ENCODE data around the gene ARRDC1.
"Not testable (repeated sequence)": the region's sequence is repeated elsewhere in the genome, so short reads cannot be mapped to it uniquely, and the experiment has no call there.

ARRDC1 gene

GRCh38 chr9:137586854-137587253 lies 18.6 kb upstream of the ARRDC1 start:
- DNase-seq = no peak

GRCh38 chr9:137588311-137588710 lies 17.2 kb upstream of the ARRDC1 start:
- DNase-seq = no peak

GRCh38 chr9:137588891-137589290 lies 16.6 kb upstream of the ARRDC1 start:
- DNase-seq = no peak

GRCh38 chr9:137589441-137590122 lies 15.9 kb upstream of the ARRDC1 start:
- peak in 1 of 5 experiments; percentile 49 for DNase-seq

GRCh38 chr9:137590123-137590468 lies 15.4 kb upstream of the ARRDC1 start:
- no peak for DNase-seq

GRCh38 chr9:137590469-137591383 lies 14.8 kb upstream of the ARRDC1 start, which contains the start of gene ZMYND19:
Gene ZMYND19, minus strand, starts transcription at chr9:137590512. Its CDS starts 249 bp downstream, at chr9:137590263.
- DNase-seq = peak; percentile 81 to 93 (median 85)

GRCh38 chr9:137592767-137593166 lies 12.7 kb upstream of the ARRDC1 start:
- DNase-seq = no peak

- DNase-seq = no peak
These were observed 12.3 kb upstream of the ARRDC1 start for GRCh38 chr9:137593176-137593575.

- DNase-seq = not testable (repeated sequence)
These were observed 8.9 kb upstream of the ARRDC1 start for GRCh38 chr9:137596577-137596976.

GRCh38 chr9:137598943-137599342 lies 6.5 kb upstream of the ARRDC1 start:
- no peak for DNase-seq

- no peak for DNase-seq
These were observed 2.8 kb upstream of the ARRDC1 start for GRCh38 chr9:137602661-137603060.

- no peak for DNase-seq
These were observed 1.6 kb upstream of the ARRDC1 start for GRCh38 chr9:137603879-137604278.

- no peak for DNase-seq
These were observed 970 bp upstream of the ARRDC1 start for GRCh38 chr9:137604345-137605086.

- peak in 1 of 5 experiments; percentile 38 for DNase-seq
These were observed 627 bp downstream of the ARRDC1 start for GRCh38 chr9:137606005-137606621.

GRCh38 chr9:137606734-137607138 lies 1.2 kb downstream of the ARRDC1 start:
- no peak for DNase-seq

- DNase-seq = no peak
These were observed 1.8 kb downstream of the ARRDC1 start for GRCh38 chr9:137607141-137607857.

- DNase-seq = no peak
These were observed 5.5 kb downstream of the ARRDC1 start for GRCh38 chr9:137610944-137611343.

- DNase-seq = no peak
These were observed 6.4 kb downstream of the ARRDC1 start for GRCh38 chr9:137611623-137612609.

GRCh38 chr9:137612741-137613142 lies 7.3 kb downstream of the ARRDC1 start:
- DNase-seq = no peak

- no peak for DNase-seq
These were observed 7.8 kb downstream of the ARRDC1 start for GRCh38 chr9:137613259-137613658.
